Measurements from ENCODE around the gene ZNF337. TPM values are rescaled to one million over a fixed set of nuclear protein-coding genes. Genes with fewer than 3 reads are reported as not detected.

ZNF337 gene
- total and polyA plus RNA-seq, 2 donors (not counting 1 experiment from before 2014, with no cell fraction given) = 16.2 to 24.7 TPM

- POLR2A ChIA-PET = no interaction called here
- no peaks in the 10 kb centered on the region for H3K27me3 Mint-ChIP-seq
- CTCF ChIA-PET = no interaction called here
- ATAC-seq (ENCODE audit: low read depth) (no peak), DNase-seq (no peak)
- H3K36me3 ChIP-seq (replicated peaks in 1 of 2; ENCODE audit: control extremely low read depth in 1 of 2, control insufficient read depth in 1 of 2, extremely low read depth in 1 of 2, insufficient read depth in 2 of 2, low read length in 1 of 2) = no peaks in the 10 kb centered on the region
- no peak overlapping the region for H3K4me3 Mint-ChIP-seq
- intact Hi-C loops (cut with micrococcal nuclease) = loop anchor here (5.0 kb wide), 1 partner anchor 388 kb away; no protein-coding TSS in a partner anchor
- H3K27ac Mint-ChIP-seq = no peak overlapping the region
- peaks cover 24% of the 10 kb centered on the region for H3K4me1 Mint-ChIP-seq
- WGBS (ENCODE audit: insufficient coverage) = no CpG with 5 or more reads among the region's 1 CpG
- H3K79me2 ChIP-seq (ENCODE audit: control insufficient read depth, insufficient read depth, low read length) = peaks cover 17% of the 10 kb centered on the region
- TF ChIP-seq, protein P1, sequence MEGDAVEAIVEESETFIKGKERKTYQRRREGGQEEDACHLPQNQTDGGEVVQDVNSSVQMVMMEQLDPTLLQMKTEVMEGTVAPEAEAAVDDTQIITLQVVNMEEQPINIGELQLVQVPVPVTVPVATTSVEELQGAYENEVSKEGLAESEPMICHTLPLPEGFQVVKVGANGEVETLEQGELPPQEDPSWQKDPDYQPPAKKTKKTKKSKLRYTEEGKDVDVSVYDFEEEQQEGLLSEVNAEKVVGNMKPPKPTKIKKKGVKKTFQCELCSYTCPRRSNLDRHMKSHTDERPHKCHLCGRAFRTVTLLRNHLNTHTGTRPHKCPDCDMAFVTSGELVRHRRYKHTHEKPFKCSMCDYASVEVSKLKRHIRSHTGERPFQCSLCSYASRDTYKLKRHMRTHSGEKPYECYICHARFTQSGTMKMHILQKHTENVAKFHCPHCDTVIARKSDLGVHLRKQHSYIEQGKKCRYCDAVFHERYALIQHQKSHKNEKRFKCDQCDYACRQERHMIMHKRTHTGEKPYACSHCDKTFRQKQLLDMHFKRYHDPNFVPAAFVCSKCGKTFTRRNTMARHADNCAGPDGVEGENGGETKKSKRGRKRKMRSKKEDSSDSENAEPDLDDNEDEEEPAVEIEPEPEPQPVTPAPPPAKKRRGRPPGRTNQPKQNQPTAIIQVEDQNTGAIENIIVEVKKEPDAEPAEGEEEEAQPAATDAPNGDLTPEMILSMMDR (IDR thresholded peaks at IDR 0.05) = no peak
- H2AFZ ChIP-seq (ENCODE audit: insufficient read depth, low read depth, low read length, poor library complexity, severe bottlenecking) = no peak overlapping the region
- no peak overlapping the region for H3K27ac ChIP-seq (ENCODE audit: low read length in 2 of 2)
- H3K4me1 ChIP-seq (ENCODE audit: control insufficient read depth in 2 of 2, insufficient read depth in 2 of 2, low read length in 2 of 2) = peaks cover 4 to 7% of the 10 kb centered on the region in 2 donors
- H3K9me3 Mint-ChIP-seq (ENCODE audit: insufficient read depth) = no peaks in the 10 kb centered on the region
- peaks cover 0 to 3% (median 2%) of the 10 kb centered on the region in 3 donors for H3K9me3 ChIP-seq (ENCODE audit: control extremely low read depth in 1 of 3, control insufficient read depth in 2 of 3, insufficient read depth in 1 of 3, low read length in 2 of 3)
- no peaks in the 10 kb centered on the region for H3K27me3 ChIP-seq (replicated peaks in 1 of 4; ENCODE audit: control extremely low read depth in 1 of 4, control insufficient read depth in 3 of 4, insufficient read depth in 4 of 4, low read length in 3 of 4)
- no peak overlapping the region for H3K4me2 ChIP-seq (replicated peaks; ENCODE audit: low read depth, low read length, poor library complexity, severe bottlenecking)
- H4K20me1 ChIP-seq (ENCODE audit: control insufficient read depth, insufficient read depth, low read length, poor library complexity, severe bottlenecking) = no peaks in the 10 kb centered on the region
- H3K9ac ChIP-seq (ENCODE audit: low read length) = no peak overlapping the region
- H3K4me3 ChIP-seq (ENCODE audit: control extremely low read depth in 1 of 5, extremely low read depth in 1 of 5, insufficient read depth in 1 of 5, low read depth in 2 of 5, low read length in 4 of 5) = no peak overlapping the region
These were observed 3.3 kb upstream of the ZNF337 start for GRCh38 chr20:25699914-25700313.

DNA sequence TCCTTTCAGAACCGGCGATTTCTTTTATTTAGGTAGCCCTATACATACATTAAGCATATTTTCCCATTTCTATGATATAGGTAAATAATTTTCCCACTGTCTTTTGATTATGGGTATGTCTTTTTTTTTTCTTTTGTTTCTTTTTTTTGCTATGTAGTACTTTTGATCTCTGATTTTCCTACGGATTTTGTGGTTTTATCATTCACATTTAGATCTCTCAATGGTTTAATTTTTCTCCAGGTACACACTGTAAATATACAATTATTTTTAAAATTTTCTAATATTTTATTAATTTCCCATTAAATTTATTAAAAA lies 436 bp upstream of the ZNF337 start:
- Mint-ChIP-seq H3K9me3 (ENCODE audit: insufficient read depth) (no peaks in the 10 kb centered on the region), H3K27me3 (no peaks in the 10 kb centered on the region), H3K4me3 (peak overlapping the region; percentile 96), H3K27ac (peak overlapping the region; percentile 93), H3K4me1 (peaks cover 26% of the 10 kb centered on the region)
- Histone ChIP-seq H2AFZ (ENCODE audit: insufficient read depth, low read depth, low read length, poor library complexity, severe bottlenecking) (peak overlapping the region; percentile 94), H3K79me2 (ENCODE audit: control insufficient read depth, insufficient read depth, low read length) (peaks cover 16% of the 10 kb centered on the region), H3K36me3 (replicated peaks in 1 of 2; ENCODE audit: control extremely low read depth in 1 of 2, control insufficient read depth in 1 of 2, extremely low read depth in 1 of 2, insufficient read depth in 2 of 2, low read length in 1 of 2) (no peaks in the 10 kb centered on the region), H3K4me2 (replicated peaks; ENCODE audit: low read depth, low read length, poor library complexity, severe bottlenecking) (peak overlapping the region; percentile 93), H3K4me3 (ENCODE audit: control extremely low read depth in 1 of 5, extremely low read depth in 1 of 5, insufficient read depth in 1 of 5, low read depth in 2 of 5, low read length in 4 of 5) (peak overlapping the region; percentile 18 to 92 (median 84)), H4K20me1 (ENCODE audit: control insufficient read depth, insufficient read depth, low read length, poor library complexity, severe bottlenecking) (no peaks in the 10 kb centered on the region), H3K27me3 (replicated peaks in 1 of 4; ENCODE audit: control extremely low read depth in 1 of 4, control insufficient read depth in 3 of 4, insufficient read depth in 4 of 4, low read length in 3 of 4) (no peaks in the 10 kb centered on the region), H3K9ac (ENCODE audit: low read length) (peak overlapping the region; percentile 93), H3K9me3 (ENCODE audit: control extremely low read depth in 1 of 3, control insufficient read depth in 2 of 3, insufficient read depth in 1 of 3, low read length in 2 of 3) (peaks cover 0 to 3% (median 2%) of the 10 kb centered on the region in 3 donors), H3K4me1 (ENCODE audit: control insufficient read depth in 2 of 2, insufficient read depth in 2 of 2, low read length in 2 of 2) (peaks cover 4 to 7% of the 10 kb centered on the region in 2 donors), H3K27ac (ENCODE audit: low read length in 2 of 2) (peak overlapping the region in 1 of 2 donors; percentile 90)
- TF ChIP-seq, protein P1 (IDR thresholded peaks at IDR 0.05) = no peak
- TF ChIP-seq EZH2 (IDR thresholded peaks at IDR 0.05; ENCODE audit: borderline replicate concordance, insufficient read depth, low read depth, low read length, poor library complexity, severe bottlenecking) = no peak
- WGBS (ENCODE audit: insufficient coverage) = no CpG with 5 or more reads among the region's 3 CpGs
- ChIA-PET POLR2A (interaction anchor here (0.7 kb wide), 1 partner anchor 702 kb away, joined by 3 read pairs; no protein-coding TSS in a partner anchor), CTCF (no interaction called here)
- no peak for ATAC-seq (ENCODE audit: low read depth)
- DNase-seq = no peak
- intact Hi-C loops (cut with micrococcal nuclease) = loop anchor here (2.0 to 5.0 kb wide), 2 partner anchors 385 to 502 kb away; partner anchors contain the start of gene ENTPD6
